Renal pelvis (tissue), 4 donors: ENCODE results near the gene OR10H5. TPM values are rescaled to one million over a fixed set of nuclear protein-coding genes. Genes with fewer than 3 reads are reported as not detected.
A peak's percentile ranks its signal among the peaks of the same experiment; 100 is the strongest.
"Not testable (repeated sequence)": the region's sequence is repeated elsewhere in the genome, so short reads cannot be mapped to it uniquely, and the experiment has no call there.

ENCODE experiments used
- DNase-seq: peaks from one replicate; pipeline ENCODE4 v3.0.0-alpha.2; 2013
- polyA plus RNA-seq, 3 donors: library from polyadenylated mRNA; unstranded; fragments of 120-200 nt; gene quantifications; one replicate each; pipeline ENCODE4 v1.2.1, GENCODE V29; 2013; ENCODE audit not compliant: insufficient read length in 3 of 3

OR10H5 gene
- polyA plus RNA-seq, 3 donors = 0.06 to 0.12 (median 0.09) TPM

DNA sequence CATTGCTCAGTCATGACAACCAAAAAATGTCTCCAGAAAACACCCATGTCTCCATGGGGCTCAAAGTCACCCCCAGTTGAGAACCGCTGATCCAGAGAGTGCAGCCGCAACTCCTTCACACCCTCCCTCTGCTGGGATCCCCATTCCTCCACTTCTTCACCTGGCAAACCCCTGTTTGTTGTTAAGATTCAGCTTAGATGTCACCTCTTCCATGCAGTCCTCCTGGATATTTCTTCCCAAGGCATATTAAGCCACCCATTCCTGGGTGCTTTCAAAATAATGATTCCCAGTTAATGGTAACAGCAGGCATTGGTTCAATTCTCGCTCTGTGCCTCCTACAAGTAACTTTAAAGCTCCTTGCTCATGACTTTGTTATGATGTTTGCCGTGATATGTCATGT lies 24.0 kb downstream of the OR10H5 start:
- DNase-seq = no peak

- no peak for DNase-seq
Measured at GRCh38 chr19:15812060-15812722, 24.7 kb downstream of the OR10H5 start.

DNA sequence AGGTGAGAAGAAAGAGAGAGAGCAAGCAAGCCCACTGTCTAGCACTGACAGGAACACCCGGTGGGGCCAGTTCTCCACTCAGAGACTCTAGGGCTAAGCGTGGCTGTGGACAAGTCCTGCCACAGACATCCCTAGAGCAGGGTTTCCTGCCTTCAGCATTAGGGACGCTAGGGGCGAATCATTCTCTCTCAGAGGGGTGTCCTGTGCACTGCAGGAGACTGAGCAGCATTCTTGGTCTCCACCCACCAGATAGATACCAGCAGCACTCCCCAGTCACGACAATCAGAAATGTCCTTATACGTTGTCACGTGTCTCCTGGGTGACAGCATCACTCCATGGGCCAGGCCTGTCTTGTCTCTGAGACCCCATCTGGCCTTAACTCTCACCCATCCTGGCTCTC lies 26.5 kb downstream of the OR10H5 start:
- DNase-seq = no peak

GRCh38 chr19:15815306-15815705 lies 27.8 kb downstream of the OR10H5 start, which contains the start of gene OR10H1:
TSS of gene OR10H1 (minus strand) at chr19:15815664. CDS start at chr19:15808037, 7,627 bp downstream.
- no peak for DNase-seq

DNA sequence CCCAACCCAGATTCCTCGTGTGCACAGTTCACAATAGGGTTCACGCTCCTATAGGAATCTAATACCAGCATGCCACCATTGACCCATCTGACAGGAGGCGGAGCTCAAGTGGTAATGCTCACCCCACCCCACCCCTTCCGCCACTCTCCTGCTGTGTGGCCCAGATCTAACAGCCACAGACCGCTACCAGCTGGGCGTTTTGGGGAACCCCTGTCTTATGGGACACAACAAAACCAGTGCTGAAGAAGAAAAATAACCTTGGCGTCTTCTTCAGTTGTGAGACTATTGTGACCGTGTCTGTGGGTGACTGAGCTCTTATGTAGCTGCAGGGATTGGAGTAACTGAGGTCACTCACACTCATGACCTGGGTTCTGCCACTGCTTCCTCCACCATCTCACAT lies 33.2 kb downstream of the OR10H5 start:
- no peak for DNase-seq

GRCh38 chr19:15825753-15826152 lies 38.3 kb downstream of the OR10H5 start:
- no peak for DNase-seq

- no peak for DNase-seq
Measured at GRCh38 chr19:15828121-15828610, 40.7 kb downstream of the OR10H5 start.

DNA sequence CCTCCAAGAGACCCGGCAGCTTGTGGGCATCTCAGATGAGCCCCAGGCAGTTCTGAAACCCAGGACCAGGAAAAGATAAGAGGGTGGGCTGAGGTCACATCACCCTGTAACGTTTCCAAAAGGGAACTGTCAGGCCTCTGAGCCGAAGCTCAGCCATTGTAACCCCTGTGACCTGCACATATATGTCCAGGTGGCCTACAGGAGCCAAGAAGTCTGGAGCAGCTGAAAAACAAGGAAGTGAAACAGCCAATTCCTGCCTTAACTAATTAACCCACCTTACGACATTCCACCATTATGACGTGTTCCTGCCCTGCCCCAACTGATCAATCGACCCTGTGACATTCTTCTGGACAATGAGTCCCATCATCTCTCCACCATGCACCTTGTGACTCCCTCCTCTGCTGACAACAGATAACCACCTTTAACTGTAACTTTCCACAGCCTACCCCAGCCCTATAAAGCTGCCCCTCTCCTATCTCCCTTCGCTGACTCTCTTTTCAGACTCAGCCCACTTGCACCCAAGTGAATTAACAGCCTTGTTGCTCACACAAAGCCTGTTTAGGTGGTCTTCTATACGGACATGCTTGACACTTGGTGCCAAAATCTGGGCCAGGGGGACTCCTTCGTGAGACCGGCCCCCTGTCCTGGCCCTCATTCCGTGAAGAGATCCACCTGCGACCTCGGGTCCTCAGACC lies 41.3 kb downstream of the OR10H5 start:
- not testable (repeated sequence) for DNase-seq

GRCh38 chr19:15829306-15829698 lies 41.8 kb downstream of the OR10H5 start:
- no peak for DNase-seq

- DNase-seq = no peak
Measured at GRCh38 chr19:15829786-15830185, 42.3 kb downstream of the OR10H5 start.

GRCh38 chr19:15831626-15832025 lies 44.2 kb downstream of the OR10H5 start:
- no peak for DNase-seq

DNA sequence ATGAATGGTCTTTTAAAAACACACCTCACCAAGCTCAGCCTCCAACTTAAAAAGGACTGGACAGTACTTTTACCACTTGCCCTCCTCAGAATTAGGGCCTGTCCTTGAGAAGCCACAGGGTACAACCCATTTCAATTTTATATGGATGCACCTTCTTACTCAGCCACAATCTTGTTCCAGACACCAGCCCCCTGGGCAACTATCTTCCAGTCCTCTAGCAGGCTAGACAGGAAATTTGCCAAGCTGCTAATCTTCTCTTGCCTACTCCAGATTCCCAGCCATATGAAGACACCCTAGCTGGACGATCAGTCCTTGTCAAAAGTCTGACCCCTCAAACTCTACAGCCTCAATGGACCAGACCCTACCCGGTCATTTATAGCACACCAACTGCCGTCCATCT lies 46.8 kb downstream of the OR10H5 start:
- not testable (repeated sequence) for DNase-seq

DNA sequence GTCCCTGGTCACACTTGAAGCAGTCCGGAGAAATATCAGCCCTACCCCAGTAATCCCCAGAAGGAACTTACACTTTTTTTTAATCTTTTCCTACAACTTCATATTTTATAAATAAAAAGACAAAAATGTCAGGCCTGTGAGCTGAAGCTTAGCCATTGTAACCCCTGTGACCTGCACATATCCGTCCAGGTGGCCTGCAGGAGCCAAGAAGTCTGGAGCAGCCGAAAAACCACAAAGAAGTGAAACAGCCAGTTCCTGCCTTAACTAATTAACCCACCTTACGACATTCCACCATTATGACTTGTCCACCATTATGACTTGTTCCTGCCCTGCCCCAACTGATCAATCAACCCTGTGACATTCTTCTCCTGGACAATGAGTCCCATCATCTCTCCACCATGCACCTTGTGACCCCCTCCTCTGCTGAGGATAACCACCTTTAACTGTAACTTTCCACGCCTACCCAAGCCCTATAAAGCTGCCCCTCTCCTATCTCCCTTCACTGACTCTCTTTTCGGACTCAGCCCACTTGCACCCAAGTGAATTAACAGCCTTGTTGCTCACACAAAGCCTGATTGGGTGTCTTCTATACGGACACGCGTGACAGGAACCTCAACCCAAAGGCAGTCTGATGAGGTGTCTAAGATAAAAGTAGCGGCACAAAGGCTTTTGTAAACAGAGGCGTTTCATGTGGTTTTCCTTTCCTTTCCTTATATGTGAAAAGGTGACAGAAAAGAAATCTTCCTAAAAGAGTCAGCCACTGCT lies 48.3 kb downstream of the OR10H5 start:
- DNase-seq = not testable (repeated sequence)

GRCh38 chr19:15836330-15837220 lies 49.1 kb downstream of the OR10H5 start:
- peak; percentile 98 for DNase-seq

DNA sequence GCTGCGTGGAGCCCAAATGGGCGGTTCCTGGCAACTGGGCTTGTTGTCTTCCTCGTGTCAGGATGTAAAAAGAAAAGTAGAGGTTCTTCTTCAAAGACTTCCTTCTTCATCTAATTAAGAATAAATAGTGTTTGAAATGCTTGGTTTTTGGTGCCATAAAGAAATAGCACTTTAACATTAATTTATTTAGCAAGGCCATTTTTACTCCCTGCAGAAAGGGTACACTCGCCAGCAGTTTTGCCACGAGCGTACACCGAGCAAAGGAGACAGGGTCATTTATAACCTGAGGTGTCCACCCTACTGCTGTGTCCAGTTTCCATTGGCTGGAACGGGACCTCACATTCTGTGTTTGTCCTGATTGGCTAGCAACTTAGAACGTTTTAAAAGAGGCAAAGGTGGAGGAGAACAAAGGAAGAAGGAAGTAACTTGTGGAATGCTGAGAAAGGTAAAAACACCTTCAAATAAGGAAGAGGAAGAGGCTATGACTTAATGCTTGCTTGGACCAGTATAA lies 49.8 kb downstream of the OR10H5 start:
- DNase-seq = no peak

DNA sequence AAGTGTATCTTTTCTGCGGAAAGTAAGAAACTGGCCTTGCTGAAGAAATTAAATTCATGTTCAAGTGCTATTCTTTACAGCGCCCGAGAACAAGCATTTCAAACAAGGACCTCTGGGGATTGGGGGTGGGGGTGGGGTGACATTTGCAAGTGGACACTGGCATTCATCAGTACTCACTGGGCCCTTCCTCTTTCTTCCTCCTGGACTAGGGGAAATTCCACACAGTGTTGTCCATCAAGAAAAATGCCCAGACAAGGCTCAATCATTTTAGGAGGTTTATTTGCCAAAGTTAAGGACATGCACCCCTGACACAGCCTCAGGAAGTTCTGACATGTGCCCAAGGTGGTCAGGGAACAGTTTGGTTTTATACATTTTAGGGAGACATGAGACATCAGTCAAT lies 50.9 kb downstream of the OR10H5 start:
- DNase-seq = no peak

DNA sequence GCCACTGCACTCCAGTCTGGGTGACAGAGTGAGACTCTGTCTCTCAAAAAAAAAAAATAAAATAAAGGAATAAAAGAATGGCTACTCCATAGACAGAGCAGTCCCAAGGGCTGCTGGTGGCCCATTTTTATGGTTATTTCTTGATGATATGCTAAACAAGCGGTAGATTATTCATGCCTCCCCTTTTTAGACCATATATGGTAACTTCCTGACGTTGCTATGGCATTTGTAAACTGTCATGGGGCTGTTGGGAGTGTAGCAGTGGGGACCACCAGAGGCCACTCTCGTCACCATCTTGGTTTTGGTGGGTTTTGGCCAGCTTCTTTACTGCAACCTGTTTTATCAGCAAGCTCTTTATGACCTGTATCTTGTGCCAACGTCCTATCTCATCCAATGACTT lies 52.4 kb downstream of the OR10H5 start:
- DNase-seq = not testable (repeated sequence)

DNA sequence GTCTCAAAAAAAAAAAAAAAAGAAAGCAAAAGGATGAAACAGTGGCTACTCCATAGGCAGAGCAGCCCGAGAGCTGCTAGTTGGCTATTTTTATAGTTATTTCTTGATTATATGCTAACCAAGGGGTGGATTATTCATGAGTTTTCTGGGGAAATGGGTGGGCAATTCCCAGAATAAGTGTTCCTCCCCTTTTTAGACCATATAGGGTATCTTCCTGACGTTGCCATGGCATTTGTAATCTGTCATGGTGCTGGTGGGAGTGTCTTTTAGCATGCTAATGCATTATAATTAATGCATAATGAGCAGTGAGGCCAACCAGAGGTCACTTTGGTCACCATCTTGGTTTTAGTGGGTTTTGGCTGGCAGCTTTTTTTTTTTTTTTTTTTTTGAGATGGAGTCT lies 53.4 kb downstream of the OR10H5 start:
- no peak for DNase-seq

GRCh38 chr19:15841875-15842569 lies 54.6 kb downstream of the OR10H5 start:
- no peak for DNase-seq

DNA sequence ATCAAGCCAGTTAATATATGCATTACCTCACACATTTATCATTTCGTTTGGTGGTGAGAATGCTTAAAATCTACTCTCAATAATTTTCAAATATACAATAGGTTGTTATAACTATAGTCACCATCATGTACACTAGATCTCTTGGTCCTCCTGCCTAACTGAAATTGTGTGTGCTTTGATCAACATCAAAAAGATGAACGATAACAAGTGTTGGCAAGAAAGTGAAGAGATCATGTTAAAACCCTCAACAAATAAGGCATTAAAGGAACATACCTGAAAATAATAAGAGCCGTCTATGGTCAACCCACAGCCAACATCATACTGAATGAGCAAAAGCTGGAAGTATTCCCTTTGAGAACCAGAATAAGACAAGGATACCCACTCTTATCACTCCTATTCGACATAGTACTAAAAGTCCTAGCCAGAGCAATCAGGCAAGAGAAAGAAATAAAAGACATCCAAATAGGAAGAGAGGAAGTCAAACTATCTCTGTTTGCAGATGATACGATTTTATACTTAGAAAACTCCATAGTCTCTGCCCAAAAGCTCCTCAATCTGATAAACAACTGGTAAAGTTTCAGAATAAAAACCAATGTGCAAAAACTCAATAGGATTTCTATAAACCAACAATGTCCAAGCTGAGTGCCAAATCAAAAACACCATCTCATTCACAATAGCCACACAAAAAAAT lies 55.9 kb downstream of the OR10H5 start:
- no peak for DNase-seq
